ENCODE data around the gene VWA8. TPM values are rescaled to one million over a fixed set of nuclear protein-coding genes. Genes with fewer than 3 reads are reported as not detected.

VWA8 gene
- total and polyA plus RNA-seq, 2 of the 13 experiments (the other 11 are each of a cell fraction or from before 2014, with no cell fraction given), result 9.1 to 17.3 TPM

- Histone ChIP-seq H3K36me3 (replicated peaks in 1 of 2; ENCODE audit: control insufficient read depth in 1 of 2, insufficient read depth in 2 of 2, low read length in 2 of 2) (0 out of 5 replicates have a peak, but pooled peaks cover 0 to 4% of the 10 kb centered on the region in 2 experiments), H4K20me1 (ENCODE audit: insufficient read depth, low read length) (no peaks in the 10 kb centered on the region), H3K9me3 (ENCODE audit: low read length) (no peaks in the 10 kb centered on the region), H3K4me2 (ENCODE audit: low read depth, low read length) (no peak overlapping the region), H3K4me1 (ENCODE audit: insufficient read depth, low read length) (peaks cover 7% of the 10 kb centered on the region; the same call in 1 of the 2 replicates), H2AFZ (ENCODE audit: low read length) (no peak overlapping the region), H3K27ac (ENCODE audit: extremely low read length, insufficient read depth, low read length) (no peak overlapping the region), H3K4me3 (replicated peaks in 1 of 3; ENCODE audit: insufficient read depth in 1 of 3, low read depth in 2 of 3, low read length in 3 of 3) (no peak overlapping the region), H3K79me2 (ENCODE audit: insufficient read depth, low read length) (no peaks in the 10 kb centered on the region), H3K27me3 (ENCODE audit: control insufficient read depth in 1 of 2, insufficient read depth in 2 of 2, low read length in 2 of 2) (no peaks in the 10 kb centered on the region), H3K9ac (ENCODE audit: insufficient read depth, low read depth, low read length) (no peak overlapping the region)
- no peak for ATAC-seq
- in situ Hi-C loops (cut with HindIII; ENCODE audit: extremely low pct_ligation_motif_present, low pct_unique_long_range_greater_than_20kb), result no loop called here
- 94% methylated on average over 1 of the region's 1 CpG for WGBS (ENCODE audit: low lambda C conversion rate)
- BruUV-seq (replicated peaks), result no TSS peak
- intact Hi-C loops (cut with micrococcal nuclease; ENCODE audit: unreplicated experiment), result no loop called here
- no peak for DNase-seq (ENCODE audit: low spot score)
- CTCF ChIA-PET (ENCODE audit: low intra/inter-chr PET ratio, low total read pairs), result no interaction called here
- no peak for FAIRE-seq
- POLR2A ChIA-PET, result no interaction called here
- no peak for TF ChIP-seq ZNF432 (CRISPR knock-in tag; IDR thresholded peaks at IDR 0.05; ENCODE audit: borderline replicate concordance)
- no peak for TF ChIP-seq HDAC2 (CRISPR knock-in tag; IDR thresholded peaks at IDR 0.05)
- TF ChIP-seq ZNF33B (CRISPR knock-in tag; IDR thresholded peaks at IDR 0.05), result no peak
- TF ChIP-seq NKX3-1 (CRISPR knock-in tag; IDR thresholded peaks at IDR 0.05), result no peak
- no peak for TF ChIP-seq FOSL2 (CRISPR knock-in tag; IDR thresholded peaks at IDR 0.05)
- TF ChIP-seq NCOA5 (CRISPR knock-in tag; IDR thresholded peaks at IDR 0.05), result no peak
- TF ChIP-seq KLF16 (CRISPR knock-in tag; IDR thresholded peaks at IDR 0.05), result no peak
- no peak for TF ChIP-seq ZNF570 (CRISPR knock-in tag; IDR thresholded peaks at IDR 0.05; ENCODE audit: borderline replicate concordance)
- TF ChIP-seq NPAS2 (CRISPR knock-in tag; IDR thresholded peaks at IDR 0.05; ENCODE audit: borderline replicate concordance), result no peak
- TF ChIP-seq ATAD3A (CRISPR knock-in tag; IDR thresholded peaks at IDR 0.05), result no peak
- no peak for TF ChIP-seq REPIN1 (CRISPR knock-in tag; IDR thresholded peaks at IDR 0.05; ENCODE audit: borderline replicate concordance, low read depth)
- TF ChIP-seq HNRNPLL (IDR thresholded peaks at IDR 0.05; ENCODE audit: low read depth, low read length, poor library complexity, severe bottlenecking), result no peak
- TF ChIP-seq ZNF784 (CRISPR knock-in tag; IDR thresholded peaks at IDR 0.05; ENCODE audit: borderline replicate concordance), result no peak
- no peak for TF ChIP-seq ZNF775 (CRISPR knock-in tag; IDR thresholded peaks at IDR 0.05; ENCODE audit: borderline replicate concordance)
- TF ChIP-seq ZNF687 (CRISPR knock-in tag; IDR thresholded peaks at IDR 0.05), result no peak
- TF ChIP-seq CEBPZ (IDR thresholded peaks at IDR 0.05; ENCODE audit: low read length), result no peak
- no peak for TF ChIP-seq MTA1 (CRISPR knock-in tag; IDR thresholded peaks at IDR 0.05; ENCODE audit: borderline replicate concordance)
These were observed 253.6 kb downstream of the VWA8 start for GRCh38 chr13:41707194-41707821.
